Keratinocyte (primary cell): ENCODE measurements around the gene SKOR1. TPM values are rescaled to one million over a fixed set of nuclear protein-coding genes. Genes with fewer than 3 reads are reported as not detected.

ENCODE experiments used
- DNase-seq: peaks from one replicate; pipeline ENCODE4 v3.0.0-alpha.2; 2011; ENCODE audit warnings: low read depth, missing footprints, low spot score
- FAIRE-seq: peaks from 2 replicates; lab custom pipeline; 2011; peaks lifted over from hg19 to GRCh38; lab: Jason Lieb, UNC
- H2AFZ ChIP-seq: 2 replicates; pipeline ENCODE4 v1.6.0; 2012; ENCODE audit warnings: low read length, control low read depth, inconsistent platforms; ENCODE audit not compliant: control insufficient read depth
- H3K27ac ChIP-seq: 2 replicates; pipeline ENCODE4 v1.5.1; 2011; ENCODE audit warnings: low read length; ENCODE audit not compliant: control insufficient read depth, insufficient read depth
- H3K27me3 ChIP-seq: 3 replicates; pipeline ENCODE4 v1.6.0; 2011; ENCODE audit warnings: low read length; ENCODE audit not compliant: control insufficient read depth, insufficient read depth; ENCODE audit errors: extremely low read depth
- H3K36me3 ChIP-seq, 2 experiments: 2 replicates in 1 of 2; 3 replicates in 1 of 2; pipeline ENCODE4 v1.5.1; 2011; ENCODE audit warnings: low read length in 2 of 2, mild to moderate bottlenecking in 1 of 2; ENCODE audit not compliant: control insufficient read depth in 2 of 2, insufficient read depth in 2 of 2; ENCODE audit errors: extremely low read depth in 1 of 2
- H3K4me1 ChIP-seq: 3 replicates; pipeline ENCODE4 v1.5.1; 2011; ENCODE audit warnings: low read length; ENCODE audit not compliant: control insufficient read depth, insufficient read depth; ENCODE audit errors: extremely low read depth
- H3K4me2 ChIP-seq: 3 replicates; pipeline ENCODE4 v1.6.0; 2011; ENCODE audit warnings: low read depth, low read length; ENCODE audit not compliant: control insufficient read depth, insufficient read depth; ENCODE audit errors: extremely low read depth
- H3K4me3 ChIP-seq, 3 experiments: fragments of 200-600 bp in 1 of 3; sonication (generic) in 1 of 3; 2 replicates in 2 of 3; 3 replicates in 1 of 3; pipeline ENCODE4 v1.5.1; 2011 to 2016; ENCODE audit warnings: low read length in 3 of 3, mild to moderate bottlenecking in 3 of 3, control low read depth in 2 of 3, inconsistent platforms in 1 of 3, low read depth in 1 of 3, mixed read lengths in 1 of 3, mixed run types in 1 of 3, moderate library complexity in 1 of 3; ENCODE audit not compliant: control insufficient read depth in 2 of 3, insufficient read depth in 2 of 3; ENCODE audit errors: extremely low read depth in 1 of 3
- H3K79me2 ChIP-seq: 2 replicates; pipeline ENCODE4 v1.6.0; 2012; ENCODE audit warnings: low read length; ENCODE audit not compliant: control insufficient read depth, insufficient read depth
- H3K9ac ChIP-seq: 3 replicates; pipeline ENCODE4 v1.6.0; 2011; ENCODE audit warnings: low read length; ENCODE audit not compliant: control insufficient read depth, insufficient read depth; ENCODE audit errors: extremely low read depth
- H3K9me1 ChIP-seq: 3 replicates; pipeline ENCODE4 v1.6.0; 2011; ENCODE audit warnings: low read length; ENCODE audit not compliant: control insufficient read depth, insufficient read depth; ENCODE audit errors: extremely low read depth
- H3K9me3 ChIP-seq: 2 replicates; pipeline ENCODE4 v1.5.1; 2012; ENCODE audit warnings: low read depth, low read length; ENCODE audit not compliant: control insufficient read depth
- H4K20me1 ChIP-seq: 3 replicates; pipeline ENCODE4 v1.6.0; 2011; ENCODE audit warnings: low read length; ENCODE audit not compliant: control insufficient read depth, insufficient read depth; ENCODE audit errors: extremely low read depth
- CTCF ChIP-seq, 3 experiments: IDR thresholded peaks in 1 of 3; conservative IDR thresholded peaks in 1 of 3; optimal IDR thresholded peaks in 1 of 3; 2 replicates in 2 of 3; 3 replicates in 1 of 3; pipeline versions ENCODE3 to v1.5.1; 2011; ENCODE audit warnings: low read length in 3 of 3, mild to moderate bottlenecking in 3 of 3, moderate library complexity in 2 of 3, control low read depth in 1 of 3, inconsistent platforms in 1 of 3; ENCODE audit not compliant: insufficient read depth in 2 of 3; ENCODE audit errors: extremely low read depth in 1 of 3
- EZH2 ChIP-seq: IDR thresholded peaks from one replicate; pipeline ENCODE4 v1.6.1; 2012; ENCODE audit warnings: inconsistent platforms, mild to moderate bottlenecking, low read length, moderate library complexity
- dilution Hi-C: fragments of 300-500 bp; cut with MboI; formaldehyde crosslinking; loops from one replicate; pipeline ENCODE4 v1.7.0; 2020; ENCODE audit warnings: low sequenced_read_pairs; ENCODE audit not compliant: extremely low pct_ligation_motif_present
- polyA plus RNA-seq, 5 experiments: library from polyadenylated mRNA; depleted of rRNA in 3 of 5; stranded (reverse) in 3 of 5; stranded (forward) in 1 of 5; unstranded in 1 of 5; fragments of >200 nt; gene quantifications; 1 replicate in 1 of 5; 2 replicates in 3 of 5; 3 replicates in 1 of 5; pipeline versions ENCODE4 v1.2.1 to v1.2.3, GENCODE V29; 2011 to 2012; ENCODE audit warnings: missing spikeins in 2 of 5, low read depth in 1 of 5, low replicate concordance in 1 of 5

The SKOR1 gene
- polyA plus RNA-seq, 1 donor (not counting 4 experiments of a cell fraction or from before 2014, with no cell fraction given) = 0.03 TPM

- H3K4me2 ChIP-seq = no peak overlapping the region
- H3K27me3 ChIP-seq = no peaks in the 10 kb centered on the region
- H3K36me3 ChIP-seq = no peaks in the 10 kb centered on the region
- no peak for FAIRE-seq
- dilution Hi-C loops = no loop called here
- no peaks in the 10 kb centered on the region for H3K79me2 ChIP-seq
- no peak for TF ChIP-seq EZH2
- no peak for TF ChIP-seq CTCF (optimal IDR thresholded peaks at IDR 0.05 in 1 of 3, IDR thresholded peaks at IDR 0.05 in 1 of 3, conservative IDR thresholded peaks at IDR 0.05 in 1 of 3; ENCODE audit: extremely low read depth in 1 of 3, insufficient read depth in 2 of 3, low read length in 3 of 3)
- no peak overlapping the region for H3K4me3 ChIP-seq
- no peaks in the 10 kb centered on the region for H3K9me3 ChIP-seq
- H2AFZ ChIP-seq = no peak overlapping the region
- no peaks in the 10 kb centered on the region for H3K9me1 ChIP-seq
- no peak for DNase-seq
- no peak overlapping the region for H3K9ac ChIP-seq
- H4K20me1 ChIP-seq = no peaks in the 10 kb centered on the region
- no peaks in the 10 kb centered on the region for H3K4me1 ChIP-seq
- H3K27ac ChIP-seq = no peak overlapping the region
These were observed 47.5 kb upstream of the SKOR1 start for GRCh38 chr15:67777773-67778172.

GRCh38 chr15:67778968-67779548 lies 46.3 kb upstream of the SKOR1 start:
- H3K9me1 ChIP-seq = no peaks in the 10 kb centered on the region
- no peaks in the 10 kb centered on the region for H3K9me3 ChIP-seq
- FAIRE-seq (no peak), DNase-seq (no peak)
- H4K20me1 ChIP-seq = no peaks in the 10 kb centered on the region
- no peak overlapping the region for H3K27ac ChIP-seq
- no peaks in the 10 kb centered on the region for H3K27me3 ChIP-seq
- TF ChIP-seq CTCF (optimal IDR thresholded peaks at IDR 0.05 in 1 of 3, IDR thresholded peaks at IDR 0.05 in 1 of 3, conservative IDR thresholded peaks at IDR 0.05 in 1 of 3; ENCODE audit: extremely low read depth in 1 of 3, insufficient read depth in 2 of 3, low read length in 3 of 3) (no peak), EZH2 (no peak)
- no peaks in the 10 kb centered on the region for H3K36me3 ChIP-seq
- no peak overlapping the region for H3K4me2 ChIP-seq
- no peak overlapping the region for H3K4me3 ChIP-seq
- H3K79me2 ChIP-seq = no peaks in the 10 kb centered on the region
- H3K4me1 ChIP-seq = no peaks in the 10 kb centered on the region
- H3K9ac ChIP-seq = no peak overlapping the region
- dilution Hi-C loops = no loop called here
- H2AFZ ChIP-seq = no peak overlapping the region
